ENCODE data around the gene STAG1. TPM values are rescaled to one million over a fixed set of nuclear protein-coding genes. Genes with fewer than 3 reads are reported as not detected.
A peak's percentile ranks its signal among the peaks of the same experiment; 100 is the strongest.
"Not testable (repeated sequence)": the region's sequence is repeated elsewhere in the genome, so short reads cannot be mapped to it uniquely, and the experiment has no call there.

STAG1 gene
- total RNA-seq, 1 donor from 2014 or later, result 95.8 TPM

- no peak for DNase-seq
These were observed 52.8 kb downstream of the STAG1 start for GRCh38 chr3:136699271-136699828.

- DNase-seq, result no peak
These were observed 53.8 kb downstream of the STAG1 start for GRCh38 chr3:136698361-136698760.

- no peak for DNase-seq
These were observed 55.4 kb downstream of the STAG1 start for GRCh38 chr3:136696797-136697196.

GRCh38 chr3:136694321-136694720 lies 57.9 kb downstream of the STAG1 start:
- DNase-seq, result no peak

GRCh38 chr3:136690599-136690998 lies 61.6 kb downstream of the STAG1 start:
- DNase-seq, result no peak

- DNase-seq, result no peak
These were observed 66.3 kb downstream of the STAG1 start for GRCh38 chr3:136685882-136686281.

- DNase-seq, result no peak
These were observed 69.4 kb downstream of the STAG1 start for GRCh38 chr3:136682740-136683312.

GRCh38 chr3:136678981-136679380 lies 73.2 kb downstream of the STAG1 start:
- no peak for DNase-seq

- DNase-seq, result no peak
These were observed 76.2 kb downstream of the STAG1 start for GRCh38 chr3:136676009-136676408.

- no peak for DNase-seq
These were observed 76.9 kb downstream of the STAG1 start for GRCh38 chr3:136675150-136675858.

GRCh38 chr3:136672457-136672856 lies 79.7 kb downstream of the STAG1 start:
- DNase-seq, result no peak

- no peak for DNase-seq
These were observed 80.3 kb downstream of the STAG1 start for GRCh38 chr3:136671921-136672320.

GRCh38 chr3:136670166-136670565 lies 82.0 kb downstream of the STAG1 start:
- no peak for DNase-seq

GRCh38 chr3:136667081-136667480 lies 85.1 kb downstream of the STAG1 start:
- no peak for DNase-seq

- not testable (repeated sequence) for DNase-seq
These were observed 85.9 kb downstream of the STAG1 start for GRCh38 chr3:136666301-136666700.

GRCh38 chr3:136664771-136665170 lies 87.4 kb downstream of the STAG1 start:
- DNase-seq, result no peak

- DNase-seq, result no peak
These were observed 90.9 kb downstream of the STAG1 start for GRCh38 chr3:136661282-136661681.

GRCh38 chr3:136658946-136659682 lies 93.1 kb downstream of the STAG1 start:
- peak; percentile 62 for DNase-seq

- DNase-seq, result no peak
These were observed 94.7 kb downstream of the STAG1 start for GRCh38 chr3:136657526-136657925.

GRCh38 chr3:136653628-136654027 lies 98.5 kb downstream of the STAG1 start:
- no peak for DNase-seq

GRCh38 chr3:136651581-136651980 lies 100.6 kb downstream of the STAG1 start:
- DNase-seq, result no peak

- DNase-seq, result no peak
These were observed 101.7 kb downstream of the STAG1 start for GRCh38 chr3:136650461-136650860.

- DNase-seq, result no peak
These were observed 106.3 kb downstream of the STAG1 start for GRCh38 chr3:136645915-136646314.
